GM12878 (cell line): ENCODE data around the gene TMEM254. TPM values are rescaled to one million over a fixed set of nuclear protein-coding genes. Genes with fewer than 3 reads are reported as not detected.
"Not testable (repeated sequence)": the region's sequence is repeated elsewhere in the genome, so short reads cannot be mapped to it uniquely, and the experiment has no call there.

Experiments used
- ATAC-seq: fragments of 200-7000 bp; cut with Tn5 transposase; 3 replicates; pipeline ENCODE4 v1.9.1; 2020; ENCODE audit warnings: mild to moderate bottlenecking, moderate library complexity
- BruUV-seq: library from RNA; stranded (reverse); fragments of 400-500 nt; replicated peaks from 2 replicates; lab custom pipeline; 2021; lab: Mats Ljungman, UMichigan
- CTCF ChIA-PET: fragments of 300-600 bp; sonication (Branson Sonifier 250); formaldehyde crosslinking; extraction: SDS; loops from one replicate; lab custom pipeline; 2021; ENCODE audit warnings: inconsistent platforms; lab: Yijun Ruan, JAX
- POLR2A ChIA-PET: fragments of 350-600 bp; formaldehyde crosslinking; extraction: SDS; loops from one replicate; lab custom pipeline; 2021; ENCODE audit warnings: inconsistent platforms; lab: Charles Lee
- RAD21 ChIA-PET: fragments of 300-600 bp; sonication (Branson Sonifier 250); formaldehyde crosslinking; loops from one replicate; lab custom pipeline; 2023; ENCODE audit warnings: antibody characterized with exemption; ENCODE audit not compliant: unreplicated experiment; lab: Charles Lee
- SMC1A ChIA-PET: fragments of 300-600 bp; sonication (Branson Sonifier 250); formaldehyde crosslinking; loops from one replicate; lab custom pipeline; 2023; ENCODE audit not compliant: unreplicated experiment, uncharacterized antibody; lab: Charles Lee
- DNase-seq: peaks from one replicate; pipeline ENCODE4 v3.0.0-alpha.2; 2011; ENCODE audit warnings: low read depth, low spot score
- FAIRE-seq: peaks from 3 replicates; lab custom pipeline; 2011; peaks lifted over from hg19 to GRCh38; lab: Jason Lieb, UNC
- H2AFZ ChIP-seq: 2 replicates; pipeline ENCODE4 v1.6.0; 2011; ENCODE audit warnings: low read depth, low read length, control low read depth; ENCODE audit not compliant: control insufficient read depth
- H3K27ac ChIP-seq: 2 replicates; pipeline ENCODE4 v1.5.1; 2011; ENCODE audit warnings: control low read depth; ENCODE audit not compliant: control insufficient read depth, insufficient read depth
- H3K27me3 ChIP-seq, 2 experiments: replicated peaks in 1 of 2; 2 replicates each; pipeline versions ENCODE4 v1.6.0 to v1.6.1; 2011; ENCODE audit warnings: low read length in 1 of 2; ENCODE audit not compliant: control insufficient read depth in 2 of 2, insufficient read depth in 2 of 2
- H3K36me3 ChIP-seq, 2 experiments: 2 replicates each; pipeline ENCODE4 v1.5.1; 2011; ENCODE audit warnings: low read length in 1 of 2; ENCODE audit not compliant: control insufficient read depth in 2 of 2, insufficient read depth in 2 of 2
- H3K4me1 ChIP-seq: 2 replicates; pipeline ENCODE4 v1.6.1; 2011; ENCODE audit warnings: mild to moderate bottlenecking, low read length, moderate library complexity, mixed read lengths; ENCODE audit not compliant: control insufficient read depth, insufficient read depth
- H3K4me2 ChIP-seq: 2 replicates; pipeline ENCODE4 v1.6.0; 2011; ENCODE audit warnings: control low read depth; ENCODE audit not compliant: control insufficient read depth, insufficient read depth
- H3K4me3 ChIP-seq: fragments of 200-600 bp; sonication (generic); 2 replicates; pipeline ENCODE4 v1.5.1; 2016
- H3K79me2 ChIP-seq: 2 replicates; pipeline ENCODE4 v1.6.0; 2011; ENCODE audit warnings: low read length; ENCODE audit not compliant: control insufficient read depth, insufficient read depth
- H3K9ac ChIP-seq: 2 replicates; pipeline ENCODE4 v1.8.0; 2011; ENCODE audit warnings: low read length, control low read depth, mixed read lengths; ENCODE audit not compliant: control insufficient read depth, insufficient read depth
- H3K9me3 ChIP-seq: replicated peaks from 3 replicates; pipeline ENCODE4 v1.5.1; 2011; ENCODE audit warnings: mild to moderate bottlenecking, low read length; ENCODE audit not compliant: control insufficient read depth, insufficient read depth
- H4K20me1 ChIP-seq: 2 replicates; pipeline ENCODE4 v1.6.0; 2011; ENCODE audit not compliant: control insufficient read depth, insufficient read depth
- WGBS: methylation state at CpG from one replicate; pipeline ENCODE4 v1.1.6; 2016; ENCODE audit warnings: low lambda C conversion rate; ENCODE audit not compliant: insufficient replicate concordance, insufficient coverage; ENCODE audit errors: missing lambda C conversion rate; 5-methylcytosine and 5-hydroxymethylcytosine counted together
- in situ Hi-C: fragments of 300-500 bp; cut with MboI; formaldehyde crosslinking; loops from 9 replicates; pipeline ENCODE4 v1.14.3; 2018; ENCODE audit warnings: mixed read lengths
- intact Hi-C: fragments of 100-400 bp; cut with micrococcal nuclease; formaldehyde crosslinking; loops from one replicate; pipeline ENCODE4 v1.14.2; 2022; ENCODE audit not compliant: unreplicated experiment
- polyA plus RNA-seq, 11 experiments: library from polyadenylated mRNA; depleted of rRNA in 4 of 11; unstranded in 6 of 11; stranded (reverse) in 5 of 11; fragments of >200 nt; fragmentation: Nextera tagmentation in 4 of 11; fragmentation: Illumina TruSeq in 1 of 11; extraction: Ambion mirVana in 4 of 11; extraction: Trizol in 1 of 11; gene quantifications; 1 replicate in 1 of 11; 2 replicates in 10 of 11; pipeline versions ENCODE4 v1.2.1 to v1.2.3, GENCODE V29; 2011 to 2016; ENCODE audit warnings: inconsistent platforms in 2 of 11, missing spikeins in 2 of 11, low read depth in 1 of 11
- total RNA-seq, 4 experiments: library from RNA; depleted of rRNA in 3 of 4; stranded (reverse); fragments of >200 nt in 3 of 4; fragmentation: Illumina TruSeq in 1 of 4; extraction: Trizol in 1 of 4; gene quantifications; 2 replicates each; pipeline versions ENCODE4 v1.2.1 to v1.2.3, GENCODE V29; 2013 to 2021
- TF ChIP-seq, protein P1 (sequence below): IDR thresholded peaks from 2 replicates; pipeline ENCODE4 v1.6.1; 2012; ENCODE audit warnings: mild to moderate bottlenecking, low read depth, low read length

Gene TMEM254
- total and polyA plus RNA-seq, 10 of the 15 experiments (the other 5 are each of a cell fraction or from before 2014, with no cell fraction given), result 5.6 to 29.0 (median 13.1) TPM

DNA sequence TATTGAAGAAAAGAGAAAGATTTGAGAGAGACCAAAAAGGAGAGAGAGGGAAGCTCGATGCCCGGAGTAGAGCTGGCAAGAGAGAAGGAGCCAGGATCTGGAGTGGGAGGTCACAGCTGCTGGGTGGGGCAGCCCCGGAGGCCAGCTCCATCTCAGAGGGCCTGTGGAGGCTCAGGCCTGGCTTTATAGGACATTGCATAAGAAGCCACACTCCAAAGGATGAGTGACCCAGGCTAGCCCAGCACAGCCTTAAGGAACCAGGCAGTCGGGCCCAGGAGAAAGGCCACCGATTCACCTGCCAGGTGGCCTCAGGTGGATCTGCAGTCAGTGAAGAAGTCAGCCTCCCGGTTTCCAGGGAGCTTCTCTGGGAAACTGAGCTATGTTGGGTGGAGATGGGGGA, 54.7 kb downstream of the TMEM254 start:
- Histone ChIP-seq H3K9me3 (no peaks in the 10 kb centered on the region), H3K9ac (no peak overlapping the region), H3K4me3 (no peak overlapping the region), H3K27me3 (peaks cover 3 to 7% of the 10 kb centered on the region in 2 experiments; a peak in 3 of 4 replicates), H3K4me1 (no peaks in the 10 kb centered on the region), H3K36me3 (no peaks in the 10 kb centered on the region), H3K79me2 (no peaks in the 10 kb centered on the region), H2AFZ (no peak overlapping the region), H4K20me1 (no peaks in the 10 kb centered on the region), H3K4me2 (no peak overlapping the region), H3K27ac (no peak overlapping the region)
- intact Hi-C loops (no loop called here), in situ Hi-C loops (no loop called here)
- TF ChIP-seq, protein P1, sequence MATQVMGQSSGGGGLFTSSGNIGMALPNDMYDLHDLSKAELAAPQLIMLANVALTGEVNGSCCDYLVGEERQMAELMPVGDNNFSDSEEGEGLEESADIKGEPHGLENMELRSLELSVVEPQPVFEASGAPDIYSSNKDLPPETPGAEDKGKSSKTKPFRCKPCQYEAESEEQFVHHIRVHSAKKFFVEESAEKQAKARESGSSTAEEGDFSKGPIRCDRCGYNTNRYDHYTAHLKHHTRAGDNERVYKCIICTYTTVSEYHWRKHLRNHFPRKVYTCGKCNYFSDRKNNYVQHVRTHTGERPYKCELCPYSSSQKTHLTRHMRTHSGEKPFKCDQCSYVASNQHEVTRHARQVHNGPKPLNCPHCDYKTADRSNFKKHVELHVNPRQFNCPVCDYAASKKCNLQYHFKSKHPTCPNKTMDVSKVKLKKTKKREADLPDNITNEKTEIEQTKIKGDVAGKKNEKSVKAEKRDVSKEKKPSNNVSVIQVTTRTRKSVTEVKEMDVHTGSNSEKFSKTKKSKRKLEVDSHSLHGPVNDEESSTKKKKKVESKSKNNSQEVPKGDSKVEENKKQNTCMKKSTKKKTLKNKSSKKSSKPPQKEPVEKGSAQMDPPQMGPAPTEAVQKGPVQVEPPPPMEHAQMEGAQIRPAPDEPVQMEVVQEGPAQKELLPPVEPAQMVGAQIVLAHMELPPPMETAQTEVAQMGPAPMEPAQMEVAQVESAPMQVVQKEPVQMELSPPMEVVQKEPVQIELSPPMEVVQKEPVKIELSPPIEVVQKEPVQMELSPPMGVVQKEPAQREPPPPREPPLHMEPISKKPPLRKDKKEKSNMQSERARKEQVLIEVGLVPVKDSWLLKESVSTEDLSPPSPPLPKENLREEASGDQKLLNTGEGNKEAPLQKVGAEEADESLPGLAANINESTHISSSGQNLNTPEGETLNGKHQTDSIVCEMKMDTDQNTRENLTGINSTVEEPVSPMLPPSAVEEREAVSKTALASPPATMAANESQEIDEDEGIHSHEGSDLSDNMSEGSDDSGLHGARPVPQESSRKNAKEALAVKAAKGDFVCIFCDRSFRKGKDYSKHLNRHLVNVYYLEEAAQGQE, result no peak
- WGBS, result 31% methylated on average over 6 of the region's 6 CpGs
- no peak for FAIRE-seq
- SMC1A ChIA-PET, result no interaction called here
- RAD21 ChIA-PET, result no interaction called here
- no TSS peak for BruUV-seq
- CTCF ChIA-PET, result no interaction called here
- no peak for DNase-seq
- POLR2A ChIA-PET, result no interaction called here
- no peak for ATAC-seq

DNA sequence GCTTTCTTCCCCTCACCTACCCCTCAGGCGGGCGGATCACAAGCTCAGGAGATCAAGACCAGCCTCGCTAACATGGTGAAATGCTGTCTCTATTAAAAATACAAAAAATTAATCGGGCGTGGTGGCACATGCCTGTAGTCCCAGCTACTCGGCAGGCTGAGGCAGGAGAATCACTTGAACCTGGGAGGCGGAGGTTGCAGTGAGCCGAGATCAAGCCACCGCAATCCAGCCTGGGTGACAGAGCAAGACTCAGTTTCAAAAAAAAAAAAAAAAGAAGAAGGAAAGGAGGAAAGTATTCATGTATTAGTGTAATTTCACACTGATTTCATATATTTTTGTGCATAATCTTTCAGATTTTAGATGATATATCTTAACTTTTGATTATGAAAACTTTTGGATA, 55.2 kb downstream of the TMEM254 start:
- H3K79me2 ChIP-seq, H2AFZ ChIP-seq, H3K4me1 ChIP-seq, DNase-seq, intact Hi-C loops, H3K36me3 ChIP-seq, BruUV-seq, RAD21 ChIA-PET, ATAC-seq, H4K20me1 ChIP-seq, H3K4me2 ChIP-seq, in situ Hi-C loops, H3K4me3 ChIP-seq, CTCF ChIA-PET, SMC1A ChIA-PET, H3K27ac ChIP-seq, H3K27me3 ChIP-seq, H3K9me3 ChIP-seq, FAIRE-seq, H3K9ac ChIP-seq, POLR2A ChIA-PET: not testable (repeated sequence)
- 49% methylated on average over 8 of the region's 9 CpGs for WGBS
